Endothelial cell (in vitro differentiated cells): ENCODE measurements around the gene SS18. TPM values are rescaled to one million over a fixed set of nuclear protein-coding genes. Genes with fewer than 3 reads are reported as not detected.

Source experiments
- total RNA-seq: library from RNA; stranded (reverse); fragmentation: NEBNext Ultra II Directional; extraction: Animal tissue kit (Norgen Biotek cat#: 25700); gene quantifications from one replicate; pipeline ENCODE4 v1.2.1, GENCODE V29; 2021; ENCODE audit not compliant: unreplicated experiment

SS18 gene
- total RNA-seq, 1 donor from 2014 or later: 94.6 TPM

Other genes with a start within 250 kb of the SS18 start
- not detected for gene PSMA8, start 43.3 kb upstream of the SS18 start, total RNA-seq
- 3.3 TPM for gene TAF4B, start 135.8 kb upstream of the SS18 start, total RNA-seq